Measurements from ENCODE around the gene LRRC55. TPM values are rescaled to one million over a fixed set of nuclear protein-coding genes. Genes with fewer than 3 reads are reported as not detected.

Gene LRRC55
- total RNA-seq, 3 donors from 2014 or later: not detected

DNA sequence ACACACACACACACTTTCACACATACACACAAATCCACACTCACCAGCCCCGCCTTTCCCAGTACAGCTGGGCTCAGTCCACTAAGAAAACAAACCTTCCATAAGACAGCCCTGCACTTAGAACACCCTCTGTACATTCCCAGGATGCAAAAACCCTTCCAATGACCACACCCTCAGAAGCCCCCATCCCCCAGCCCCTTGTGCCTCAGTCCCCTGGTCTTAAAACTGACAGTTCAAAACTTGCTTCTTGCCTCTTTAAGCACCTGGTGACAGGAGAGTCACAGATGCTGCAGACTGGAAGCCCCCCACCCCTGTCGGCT, 32.3 kb downstream of the LRRC55 start:
- no peaks in the 10 kb centered on the region for H3K27me3 ChIP-seq
- intact Hi-C loops (cut with DNase I; ENCODE audit: low total_unique reads): no loop called here
- H3K9me3 ChIP-seq: no peaks in the 10 kb centered on the region
- peak overlapping the region in 1 of 2 donors; percentile 68 for H3K27ac ChIP-seq
- no peak overlapping the region for H3K4me3 ChIP-seq
- H3K4me1 ChIP-seq: no peaks in the 10 kb centered on the region
- no peak for TF ChIP-seq POLR2AphosphoS5 (IDR thresholded peaks at IDR 0.05)
- TF ChIP-seq POLR2A (IDR thresholded peaks at IDR 0.05): no peak
- TF ChIP-seq, protein P1, sequence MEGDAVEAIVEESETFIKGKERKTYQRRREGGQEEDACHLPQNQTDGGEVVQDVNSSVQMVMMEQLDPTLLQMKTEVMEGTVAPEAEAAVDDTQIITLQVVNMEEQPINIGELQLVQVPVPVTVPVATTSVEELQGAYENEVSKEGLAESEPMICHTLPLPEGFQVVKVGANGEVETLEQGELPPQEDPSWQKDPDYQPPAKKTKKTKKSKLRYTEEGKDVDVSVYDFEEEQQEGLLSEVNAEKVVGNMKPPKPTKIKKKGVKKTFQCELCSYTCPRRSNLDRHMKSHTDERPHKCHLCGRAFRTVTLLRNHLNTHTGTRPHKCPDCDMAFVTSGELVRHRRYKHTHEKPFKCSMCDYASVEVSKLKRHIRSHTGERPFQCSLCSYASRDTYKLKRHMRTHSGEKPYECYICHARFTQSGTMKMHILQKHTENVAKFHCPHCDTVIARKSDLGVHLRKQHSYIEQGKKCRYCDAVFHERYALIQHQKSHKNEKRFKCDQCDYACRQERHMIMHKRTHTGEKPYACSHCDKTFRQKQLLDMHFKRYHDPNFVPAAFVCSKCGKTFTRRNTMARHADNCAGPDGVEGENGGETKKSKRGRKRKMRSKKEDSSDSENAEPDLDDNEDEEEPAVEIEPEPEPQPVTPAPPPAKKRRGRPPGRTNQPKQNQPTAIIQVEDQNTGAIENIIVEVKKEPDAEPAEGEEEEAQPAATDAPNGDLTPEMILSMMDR (IDR thresholded peaks at IDR 0.05): no peak
- no peak for DNase-seq (ENCODE audit: low spot score in 2 of 2)
- no peaks in the 10 kb centered on the region for H3K36me3 ChIP-seq

DNA sequence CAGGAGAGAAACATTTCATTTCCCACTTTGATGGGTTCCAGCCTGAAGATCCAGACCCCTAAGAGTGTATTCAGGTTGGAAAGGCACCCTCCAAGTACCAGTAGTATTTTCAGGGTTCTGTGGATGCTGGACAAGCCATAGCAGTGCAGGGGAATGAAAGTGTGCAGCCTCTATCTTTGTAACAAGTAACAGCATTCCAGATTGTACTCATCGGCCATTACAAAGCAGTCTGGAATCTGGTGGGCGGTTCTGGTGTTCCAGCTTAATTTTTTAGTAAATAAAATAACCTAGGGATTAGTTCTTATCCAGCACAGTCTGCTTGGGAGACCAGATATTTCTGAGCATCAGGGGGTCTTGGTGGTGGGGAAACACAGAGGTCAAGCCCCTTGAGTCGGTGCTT, 32.7 kb downstream of the LRRC55 start:
- Histone ChIP-seq H3K27ac (peak overlapping the region; percentile 4 to 68), H3K27me3 (no peaks in the 10 kb centered on the region), H3K4me1 (no peaks in the 10 kb centered on the region), H3K4me3 (no peak overlapping the region), H3K36me3 (no peaks in the 10 kb centered on the region), H3K9me3 (no peaks in the 10 kb centered on the region)
- DNase-seq (ENCODE audit: low spot score in 2 of 2): peak in 1 of 2 donors; percentile 27
- intact Hi-C loops (cut with DNase I; ENCODE audit: low total_unique reads): no loop called here
- no peak for TF ChIP-seq POLR2A (IDR thresholded peaks at IDR 0.05)
- TF ChIP-seq, protein P1 (IDR thresholded peaks at IDR 0.05): no peak
- no peak for TF ChIP-seq POLR2AphosphoS5 (IDR thresholded peaks at IDR 0.05)

DNA sequence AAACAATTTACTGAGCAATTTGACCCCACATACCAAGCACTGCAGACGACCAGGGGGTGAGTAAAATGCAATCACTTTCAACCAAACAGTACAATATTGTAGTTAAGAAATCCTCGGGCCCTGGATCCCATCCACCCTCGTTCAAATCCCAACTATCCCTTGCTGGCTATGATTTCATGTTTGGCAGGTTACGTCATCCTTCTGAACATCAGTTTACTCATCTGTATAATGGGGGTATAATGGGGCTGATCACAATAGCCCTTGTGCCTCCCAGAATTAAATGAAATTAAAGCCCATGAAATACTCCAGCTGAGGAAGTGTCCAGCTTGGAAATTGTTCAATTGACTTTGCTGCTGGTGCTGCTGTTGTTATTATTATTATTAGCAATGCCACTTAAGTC, 34.7 kb downstream of the LRRC55 start:
- Histone ChIP-seq H3K27ac (no peak overlapping the region), H3K4me1 (no peaks in the 10 kb centered on the region), H3K9me3 (no peaks in the 10 kb centered on the region), H3K27me3 (no peaks in the 10 kb centered on the region), H3K36me3 (no peaks in the 10 kb centered on the region), H3K4me3 (no peak overlapping the region)
- DNase-seq (ENCODE audit: low spot score in 2 of 2): no peak
- intact Hi-C loops (cut with DNase I; ENCODE audit: low total_unique reads): no loop called here
- TF ChIP-seq POLR2AphosphoS5 (IDR thresholded peaks at IDR 0.05): no peak
- TF ChIP-seq, protein P1 (IDR thresholded peaks at IDR 0.05): no peak

DNA sequence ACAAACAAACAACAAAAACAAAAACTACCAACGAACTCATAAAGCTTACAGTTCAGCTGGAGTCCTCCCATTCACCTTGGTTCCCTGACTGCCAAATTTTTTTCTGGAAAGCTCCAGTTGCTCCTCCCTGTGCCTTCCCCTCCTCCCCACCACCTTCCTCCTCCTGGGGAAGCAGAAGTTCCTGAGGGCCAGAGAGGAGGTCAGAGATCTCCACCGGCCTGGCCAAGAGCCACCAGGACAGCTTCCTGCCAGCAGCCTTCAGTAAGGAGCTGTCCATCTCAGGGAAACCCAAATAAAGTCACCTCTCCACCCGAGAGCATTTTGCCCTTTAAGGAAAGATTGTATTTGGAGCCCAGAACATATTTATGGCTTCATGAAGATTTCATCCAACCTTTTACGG, 35.3 kb downstream of the LRRC55 start:
- H3K27ac ChIP-seq: no peak overlapping the region
- DNase-seq (ENCODE audit: low spot score in 2 of 2): no peak

DNA sequence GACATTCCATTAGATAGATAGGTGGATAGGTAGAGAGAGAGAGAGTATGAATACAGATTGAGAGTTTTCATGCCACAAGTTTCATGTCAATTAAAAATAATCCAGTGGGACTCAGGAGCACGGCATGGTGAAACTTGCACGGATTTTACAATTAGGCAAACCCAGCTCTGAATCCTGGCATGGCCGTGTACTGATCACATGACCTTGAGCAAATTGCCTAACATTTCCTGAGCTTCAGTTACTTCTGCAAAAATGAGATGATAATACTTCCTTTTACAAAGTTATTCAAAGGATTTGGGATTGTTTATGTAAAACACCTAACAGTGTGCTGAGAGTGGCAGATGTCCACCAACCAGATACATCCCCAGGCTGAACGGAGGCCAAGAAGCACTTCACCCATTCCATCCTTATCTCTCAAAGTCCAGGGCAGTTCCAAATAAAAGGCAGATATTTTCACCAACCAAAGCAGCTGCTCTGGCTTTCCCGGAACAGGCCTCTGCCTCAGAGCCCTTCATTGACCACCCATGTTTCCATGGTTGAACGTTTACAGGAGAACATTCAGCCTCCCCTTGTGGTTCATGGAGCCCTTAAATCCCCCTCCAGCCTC, 37.4 kb downstream of the LRRC55 start:
- H3K4me1 ChIP-seq: no peaks in the 10 kb centered on the region
- DNase-seq (ENCODE audit: low spot score in 2 of 2): no peak
- H3K36me3 ChIP-seq: no peaks in the 10 kb centered on the region
- no peaks in the 10 kb centered on the region for H3K27me3 ChIP-seq
- no peak overlapping the region for H3K4me3 ChIP-seq
- H3K27ac ChIP-seq: peak overlapping the region in 1 of 2 donors; percentile 48
- no peak for TF ChIP-seq POLR2AphosphoS5 (IDR thresholded peaks at IDR 0.05)
- no peak for TF ChIP-seq POLR2A (IDR thresholded peaks at IDR 0.05)
- TF ChIP-seq, protein P1 (IDR thresholded peaks at IDR 0.05): no peak
- intact Hi-C loops (cut with DNase I; ENCODE audit: low total_unique reads): no loop called here
- H3K9me3 ChIP-seq: no peaks in the 10 kb centered on the region

More for the DNA sequence above, 35.3 kb downstream of the LRRC55 start:
- intact Hi-C loops (cut with DNase I; ENCODE audit: low total_unique reads): no loop called here
- TF ChIP-seq, protein P1 (IDR thresholded peaks at IDR 0.05): no peak
- TF ChIP-seq POLR2A (IDR thresholded peaks at IDR 0.05) (no peak), POLR2AphosphoS5 (IDR thresholded peaks at IDR 0.05) (no peak)
- Histone ChIP-seq H3K4me1 (no peaks in the 10 kb centered on the region), H3K9me3 (no peaks in the 10 kb centered on the region), H3K4me3 (no peak overlapping the region), H3K27me3 (no peaks in the 10 kb centered on the region), H3K36me3 (no peaks in the 10 kb centered on the region)
